Neural progenitor cell (in vitro differentiated cells): Measurements from ENCODE around the gene PLEKHG4B.

Experiments used
- CTCF ChIP-seq: fragments of 200-600 bp; sonication (generic); IDR thresholded peaks from 2 replicates; pipeline ENCODE4 v1.5.1; 2017; ENCODE audit warnings: antibody characterized with exemption, mild to moderate bottlenecking
- EZH2 ChIP-seq: fragments of 200-600 bp; sonication (generic); IDR thresholded peaks from 2 replicates; pipeline ENCODE4 v1.6.1; 2017; ENCODE audit warnings: antibody characterized with exemption, mild to moderate bottlenecking, moderate library complexity

GRCh38 chr5:56561-57290 is 35.2 kb upstream of the PLEKHG4B start:
- TF ChIP-seq CTCF (no peak), EZH2 (no peak)
